Stimulated activated CD4-positive, alpha-beta T cell treated with anti-CD3 and anti-CD28 coated beads, Interleukin-1b, Interleukin-23, amount 100 ng/mL, for 48 hours (primary cell): ENCODE measurements around the gene AP3S1.
"Not testable (repeated sequence)": the region's sequence is repeated elsewhere in the genome, so short reads cannot be mapped to it uniquely, and the experiment has no call there.

Source experiments
- DNase-seq: peaks from one replicate; pipeline ENCODE4 v3.0.0-alpha.2; 2020

The AP3S1 gene

GRCh38 chr5:115841382-115842088 is at the start of gene AP3S1, which contains the start of gene ATG12:
AP3S1 (plus strand) TSS chr5:115841935; CDS start chr5:115842038, 103 bp downstream.
ATG12 (minus strand) TSS chr5:115841565; CDS start chr5:115841552, 13 bp downstream.
- DNase-seq = peak; percentile 92

- DNase-seq = no peak
Observed at GRCh38 chr5:115795700-115796099, 46.0 kb upstream of the AP3S1 start.

- no peak for DNase-seq
Observed at GRCh38 chr5:115796656-115797055, 45.1 kb upstream of the AP3S1 start.

- DNase-seq = no peak
Observed at GRCh38 chr5:115798252-115798651, 43.5 kb upstream of the AP3S1 start.

- DNase-seq = no peak
Observed at GRCh38 chr5:115800108-115800507, 41.6 kb upstream of the AP3S1 start.

- DNase-seq = no peak
Observed at GRCh38 chr5:115801152-115801551, 40.6 kb upstream of the AP3S1 start.

- no peak for DNase-seq
Observed at GRCh38 chr5:115801984-115802383, 39.8 kb upstream of the AP3S1 start.

- DNase-seq = no peak
Observed at GRCh38 chr5:115806986-115807653, 34.6 kb upstream of the AP3S1 start.

- no peak for DNase-seq
Observed at GRCh38 chr5:115807654-115808052, 34.1 kb upstream of the AP3S1 start.

GRCh38 chr5:115808066-115808465 is 33.7 kb upstream of the AP3S1 start:
- not testable (repeated sequence) for DNase-seq

GRCh38 chr5:115809946-115810345 is 31.8 kb upstream of the AP3S1 start:
- DNase-seq = no peak

- no peak for DNase-seq
Observed at GRCh38 chr5:115810761-115811160, 31.0 kb upstream of the AP3S1 start.

- DNase-seq = no peak
Observed at GRCh38 chr5:115811406-115811805, 30.3 kb upstream of the AP3S1 start.

- no peak for DNase-seq
Observed at GRCh38 chr5:115812372-115812771, 29.4 kb upstream of the AP3S1 start.

GRCh38 chr5:115813719-115814118 is 28.0 kb upstream of the AP3S1 start:
- peak; percentile 15 for DNase-seq

- DNase-seq = peak; percentile 7
Observed at GRCh38 chr5:115815006-115815692, 26.6 kb upstream of the AP3S1 start.

GRCh38 chr5:115815693-115816225 is 26.0 kb upstream of the AP3S1 start:
- no peak for DNase-seq

GRCh38 chr5:115816226-115817081 is 25.3 kb upstream of the AP3S1 start, which contains the start of gene CDO1:
CDO1 (minus strand) TSS chr5:115816659; CDS start chr5:115816397, 262 bp downstream.
- peak; percentile 29 for DNase-seq

- no peak for DNase-seq
Observed at GRCh38 chr5:115817386-115817785, 24.3 kb upstream of the AP3S1 start.

- no peak for DNase-seq
Observed at GRCh38 chr5:115818821-115819220, 22.9 kb upstream of the AP3S1 start.

GRCh38 chr5:115820846-115821245 is 20.9 kb upstream of the AP3S1 start:
- no peak for DNase-seq

- DNase-seq = not testable (repeated sequence)
Observed at GRCh38 chr5:115824983-115825382, 16.8 kb upstream of the AP3S1 start.
